Measurements from ENCODE around the gene BRMS1.
"Not testable (repeated sequence)": the region's sequence is repeated elsewhere in the genome, so short reads cannot be mapped to it uniquely, and the experiment has no call there.

Gene BRMS1

GRCh38 chr11:66315498-66315885 is 29.4 kb downstream of the BRMS1 start:
- H3K27me3 Mint-ChIP-seq, result no peaks in the 10 kb centered on the region
- DNase-seq, result no peak
- H3K4me1 Mint-ChIP-seq, result peaks cover 68% of the 10 kb centered on the region
- H3K9me3 Mint-ChIP-seq, result no peaks in the 10 kb centered on the region
- H3K4me3 Mint-ChIP-seq, result peak overlapping the region; percentile 78
- peak overlapping the region; percentile 82 for H3K27ac Mint-ChIP-seq
- ATAC-seq, result no peak
- H3K36me3 Mint-ChIP-seq (ENCODE audit: low read depth), result peaks cover 1% of the 10 kb centered on the region

GRCh38 chr11:66314561-66315497 is 30.1 kb downstream of the BRMS1 start:
- Mint-ChIP-seq H3K9me3 (no peaks in the 10 kb centered on the region), H3K4me3 (peak overlapping the region; percentile 85), H3K27ac (peak overlapping the region; percentile 82), H3K36me3 (ENCODE audit: low read depth) (peaks cover 1% of the 10 kb centered on the region), H3K4me1 (peaks cover 65% of the 10 kb centered on the region), H3K27me3 (no peaks in the 10 kb centered on the region)
- DNase-seq (no peak), ATAC-seq (no peak)

- Mint-ChIP-seq H3K27ac (peak overlapping the region; percentile 94), H3K36me3 (ENCODE audit: low read depth) (peaks cover 1% of the 10 kb centered on the region), H3K9me3 (no peaks in the 10 kb centered on the region), H3K27me3 (no peaks in the 10 kb centered on the region), H3K4me1 (peaks cover 59% of the 10 kb centered on the region), H3K4me3 (peak overlapping the region; percentile 85)
- no peak for DNase-seq
- ATAC-seq, result no peak
Observed at GRCh38 chr11:66314186-66314501, 30.8 kb downstream of the BRMS1 start.

GRCh38 chr11:66313321-66314185 is 31.4 kb downstream of the BRMS1 start:
- no peaks in the 10 kb centered on the region for H3K9me3 Mint-ChIP-seq
- no peaks in the 10 kb centered on the region for H3K27me3 Mint-ChIP-seq
- peak overlapping the region; percentile 85 for H3K4me3 Mint-ChIP-seq
- H3K4me1 Mint-ChIP-seq, result peaks cover 54% of the 10 kb centered on the region
- peak overlapping the region; percentile 94 for H3K27ac Mint-ChIP-seq
- no peak for DNase-seq
- no peak for ATAC-seq
- peaks cover 1% of the 10 kb centered on the region for H3K36me3 Mint-ChIP-seq (ENCODE audit: low read depth)

GRCh38 chr11:66312549-66313320 is 32.2 kb downstream of the BRMS1 start:
- peaks cover 1% of the 10 kb centered on the region for H3K36me3 Mint-ChIP-seq (ENCODE audit: low read depth)
- ATAC-seq (peak; percentile 79), DNase-seq (peak; percentile 98)
- no peaks in the 10 kb centered on the region for H3K27me3 Mint-ChIP-seq
- peaks cover 46% of the 10 kb centered on the region for H3K4me1 Mint-ChIP-seq
- H3K4me3 Mint-ChIP-seq, result peak overlapping the region; percentile 85
- no peaks in the 10 kb centered on the region for H3K9me3 Mint-ChIP-seq
- peak overlapping the region; percentile 94 for H3K27ac Mint-ChIP-seq

GRCh38 chr11:66311965-66312548 is 32.8 kb downstream of the BRMS1 start:
- DNase-seq, result peak; percentile 93
- peak overlapping the region; percentile 85 for H3K4me3 Mint-ChIP-seq
- no peaks in the 10 kb centered on the region for H3K27me3 Mint-ChIP-seq
- no peaks in the 10 kb centered on the region for H3K9me3 Mint-ChIP-seq
- H3K36me3 Mint-ChIP-seq (ENCODE audit: low read depth), result peaks cover 1% of the 10 kb centered on the region
- ATAC-seq, result peak; percentile 64
- H3K4me1 Mint-ChIP-seq, result peaks cover 40% of the 10 kb centered on the region
- peak overlapping the region; percentile 94 for H3K27ac Mint-ChIP-seq

- H3K27me3 Mint-ChIP-seq, result no peaks in the 10 kb centered on the region
- peaks cover 39% of the 10 kb centered on the region for H3K4me1 Mint-ChIP-seq
- no peak for ATAC-seq
- peak overlapping the region; percentile 85 for H3K4me3 Mint-ChIP-seq
- DNase-seq, result no peak
- no peaks in the 10 kb centered on the region for H3K9me3 Mint-ChIP-seq
- peaks cover 1% of the 10 kb centered on the region for H3K36me3 Mint-ChIP-seq (ENCODE audit: low read depth)
- peak overlapping the region; percentile 94 for H3K27ac Mint-ChIP-seq
Observed at GRCh38 chr11:66311470-66311964, 33.4 kb downstream of the BRMS1 start.

- H3K27me3 Mint-ChIP-seq; H3K9me3 Mint-ChIP-seq; H3K27ac Mint-ChIP-seq; H3K4me3 Mint-ChIP-seq; ATAC-seq; H3K36me3 Mint-ChIP-seq (ENCODE audit: low read depth); DNase-seq: not testable (repeated sequence)
- H3K4me1 Mint-ChIP-seq, result peaks cover 35% of the 10 kb centered on the region
Observed at GRCh38 chr11:66310803-66311440, 34.0 kb downstream of the BRMS1 start.

GRCh38 chr11:66310324-66310723 is 34.6 kb downstream of the BRMS1 start:
- no peaks in the 10 kb centered on the region for H3K9me3 Mint-ChIP-seq
- no peak overlapping the region for H3K4me3 Mint-ChIP-seq
- H3K36me3 Mint-ChIP-seq (ENCODE audit: low read depth), result peaks cover under 1% of the 10 kb centered on the region

GRCh38 chr11:66309475-66309874 is 35.4 kb downstream of the BRMS1 start:
- Mint-ChIP-seq H3K4me1 (peaks cover 22% of the 10 kb centered on the region), H3K36me3 (ENCODE audit: low read depth) (no peaks in the 10 kb centered on the region), H3K27ac (no peak overlapping the region), H3K27me3 (no peaks in the 10 kb centered on the region), H3K4me3 (no peak overlapping the region), H3K9me3 (no peaks in the 10 kb centered on the region)
- ATAC-seq, result no peak
- DNase-seq, result no peak

More at GRCh38 chr11:66310324-66310723, 34.6 kb downstream of the BRMS1 start:
- Mint-ChIP-seq H3K27me3 (no peaks in the 10 kb centered on the region), H3K27ac (no peak overlapping the region), H3K4me1 (peaks cover 29% of the 10 kb centered on the region)
- DNase-seq (no peak), ATAC-seq (no peak)

- Mint-ChIP-seq H3K9me3 (no peaks in the 10 kb centered on the region), H3K36me3 (ENCODE audit: low read depth) (no peaks in the 10 kb centered on the region), H3K4me1 (no peaks in the 10 kb centered on the region), H3K4me3 (no peak overlapping the region), H3K27me3 (no peaks in the 10 kb centered on the region), H3K27ac (no peak overlapping the region)
- DNase-seq (no peak), ATAC-seq (no peak)
Observed at GRCh38 chr11:66302656-66303055, 42.2 kb downstream of the BRMS1 start.

- H3K9me3 Mint-ChIP-seq, result no peaks in the 10 kb centered on the region
- no peak overlapping the region for H3K4me3 Mint-ChIP-seq
- no peak for DNase-seq
- H3K36me3 Mint-ChIP-seq (ENCODE audit: low read depth), result no peaks in the 10 kb centered on the region
- no peak overlapping the region for H3K27ac Mint-ChIP-seq
- H3K27me3 Mint-ChIP-seq, result no peaks in the 10 kb centered on the region
- ATAC-seq, result no peak
- no peaks in the 10 kb centered on the region for H3K4me1 Mint-ChIP-seq
Observed at GRCh38 chr11:66299186-66299585, 45.7 kb downstream of the BRMS1 start.

GRCh38 chr11:66297610-66298009 is 47.3 kb downstream of the BRMS1 start:
- peaks cover 10% of the 10 kb centered on the region for H3K27me3 Mint-ChIP-seq
- no peak for ATAC-seq
- DNase-seq, result no peak
- no peak overlapping the region for H3K27ac Mint-ChIP-seq
- no peaks in the 10 kb centered on the region for H3K9me3 Mint-ChIP-seq
- no peak overlapping the region for H3K4me3 Mint-ChIP-seq
- H3K36me3 Mint-ChIP-seq (ENCODE audit: low read depth), result no peaks in the 10 kb centered on the region
- peaks cover 4% of the 10 kb centered on the region for H3K4me1 Mint-ChIP-seq

All from activated naive CD8-positive, alpha-beta T cell treated with anti-CD3 and anti-CD28 coated beads, Interleukin-2, amount 50 U/mL, for 24 hours (primary cell).